H9 (cell line): Measurements from ENCODE around the gene TRABD. TPM values are rescaled to one million over a fixed set of nuclear protein-coding genes. Genes with fewer than 3 reads are reported as not detected.
A peak's percentile ranks its signal among the peaks of the same experiment; 100 is the strongest.

Source experiments
- DNase-seq: peaks from one replicate; pipeline ENCODE4 v3.0.0-alpha.2; 2017
- H2AFZ ChIP-seq: one replicate; pipeline ENCODE4 v1.6.1; 2013; ENCODE audit warnings: mild to moderate bottlenecking, low read length, control low read depth, moderate library complexity
- H2AK5ac ChIP-seq: 2 replicates; pipeline ENCODE4 v1.6.1; 2013; ENCODE audit warnings: low read length, control low read depth, mixed read lengths; ENCODE audit not compliant: insufficient read length
- H2BK120ac ChIP-seq: one replicate; pipeline ENCODE4 v1.6.1; 2013; ENCODE audit warnings: low read depth, mild to moderate bottlenecking, low read length, control low read depth, inconsistent platforms; ENCODE audit not compliant: poor library complexity, severe bottlenecking
- H2BK12ac ChIP-seq: 2 replicates; pipeline ENCODE4 v1.6.1; 2013; ENCODE audit warnings: low read length, control low read depth, mixed read lengths, low read depth; ENCODE audit not compliant: insufficient read length
- H2BK15ac ChIP-seq: 2 replicates; pipeline ENCODE4 v1.6.1; 2013; ENCODE audit warnings: low read depth, low read length, control low read depth
- H2BK20ac ChIP-seq: one replicate; pipeline ENCODE4 v1.6.1; 2013; ENCODE audit warnings: low read depth, mild to moderate bottlenecking, low read length, control low read depth, inconsistent platforms; ENCODE audit not compliant: poor library complexity, severe bottlenecking
- H2BK5ac ChIP-seq: 2 replicates; pipeline ENCODE4 v1.6.1; 2013; ENCODE audit warnings: low read length, control low read depth, mixed read lengths; ENCODE audit not compliant: insufficient read length
- H3K14ac ChIP-seq: 2 replicates; pipeline ENCODE4 v1.6.1; 2013; ENCODE audit warnings: low read length, control low read depth; ENCODE audit not compliant: insufficient read depth
- H3K18ac ChIP-seq: 2 replicates; pipeline ENCODE4 v1.6.1; 2013; ENCODE audit warnings: low read depth, mild to moderate bottlenecking, mixed read lengths, low read length, control low read depth; ENCODE audit not compliant: insufficient read length
- H3K23ac ChIP-seq: 2 replicates; pipeline ENCODE4 v1.6.1; 2013; ENCODE audit warnings: low read length, control low read depth, mixed read lengths, low read depth; ENCODE audit not compliant: insufficient read length
- H3K23me2 ChIP-seq: 2 replicates; pipeline ENCODE4 v1.6.1; 2013; ENCODE audit warnings: low read depth, mild to moderate bottlenecking, mixed read lengths, low read length, control low read depth; ENCODE audit not compliant: insufficient read length, poor library complexity, severe bottlenecking
- H3K27ac ChIP-seq: 2 replicates; pipeline ENCODE4 v1.5.1; 2013; ENCODE audit warnings: low read length, control low read depth, mixed read lengths, low read depth; ENCODE audit not compliant: insufficient read length
- H3K27me3 ChIP-seq: 2 replicates; pipeline ENCODE4 v1.6.1; 2013; ENCODE audit warnings: low read length, control low read depth, inconsistent platforms; ENCODE audit not compliant: insufficient read depth
- H3K4ac ChIP-seq: 2 replicates; pipeline ENCODE4 v1.6.1; 2013; ENCODE audit warnings: low read depth, mild to moderate bottlenecking, control low read depth, inconsistent platforms, low read length, moderate library complexity
- H3K4me1 ChIP-seq: 2 replicates; pipeline ENCODE4 v1.6.1; 2013; ENCODE audit warnings: low read length, control low read depth, inconsistent platforms; ENCODE audit not compliant: insufficient read depth
- H3K4me2 ChIP-seq: 2 replicates; pipeline ENCODE4 v1.6.1; 2013; ENCODE audit warnings: low read length, control low read depth, mixed read lengths; ENCODE audit not compliant: insufficient read length, insufficient read depth
- H3K56ac ChIP-seq: 2 replicates; pipeline ENCODE4 v1.6.1; 2013; ENCODE audit warnings: low read depth, mild to moderate bottlenecking, mixed read lengths, low read length, control low read depth; ENCODE audit not compliant: insufficient read length
- H3K79me1 ChIP-seq: 2 replicates; pipeline ENCODE4 v1.6.1; 2013; ENCODE audit warnings: low read depth, mild to moderate bottlenecking, moderate library complexity, low read length, control low read depth, inconsistent platforms; ENCODE audit not compliant: insufficient read depth, poor library complexity, severe bottlenecking
- H3K79me2 ChIP-seq: 2 replicates; pipeline ENCODE4 v1.6.1; 2013; ENCODE audit warnings: low read length, control low read depth, inconsistent platforms; ENCODE audit not compliant: insufficient read depth
- H3K9ac ChIP-seq: 2 replicates; pipeline ENCODE4 v1.6.1; 2013; ENCODE audit warnings: low read length, control low read depth, mixed read lengths; ENCODE audit not compliant: insufficient read length; ENCODE audit errors: extremely low read depth
- H3K9me3 ChIP-seq: one replicate; pipeline ENCODE4 v1.6.1; 2013; ENCODE audit warnings: low read depth, low read length, inconsistent platforms; ENCODE audit not compliant: control insufficient read depth
- H3T11ph ChIP-seq: one replicate; pipeline ENCODE4 v1.6.1; 2013; ENCODE audit warnings: mild to moderate bottlenecking, low read length, control low read depth, inconsistent platforms
- H4K20me1 ChIP-seq: one replicate; pipeline ENCODE4 v1.6.1; 2013; ENCODE audit not compliant: control insufficient read depth, insufficient read length, insufficient read depth
- H4K5ac ChIP-seq: 2 replicates; pipeline ENCODE4 v1.6.1; 2013; ENCODE audit warnings: low read depth, mild to moderate bottlenecking, mixed read lengths, low read length, control low read depth; ENCODE audit not compliant: insufficient read length
- H4K8ac ChIP-seq: replicated peaks from 2 replicates; pipeline ENCODE4 v1.6.1; 2013; ENCODE audit warnings: low read length, control low read depth, mixed read lengths, low read depth; ENCODE audit not compliant: insufficient read length
- H4K91ac ChIP-seq: 2 replicates; pipeline ENCODE4 v1.6.1; 2013; ENCODE audit warnings: low read depth, mild to moderate bottlenecking, moderate library complexity, mixed read lengths, low read length, control low read depth; ENCODE audit not compliant: insufficient read length
- H3K27ac Mint-ChIP-seq, 3 experiments: 2 replicates in 2 of 3; 3 replicates in 1 of 3; pipeline ENCODE4 v1.8.0; 2020 to 2021; ENCODE audit warnings: mixed read lengths in 3 of 3, mild to moderate bottlenecking in 1 of 3, moderate library complexity in 1 of 3
- H3K27me3 Mint-ChIP-seq: 2 replicates; pipeline ENCODE4 v1.8.0; 2021; ENCODE audit warnings: low read depth, mild to moderate bottlenecking, moderate library complexity, mixed read lengths
- H3K36me3 Mint-ChIP-seq, 3 experiments: 2 replicates in 2 of 3; 3 replicates in 1 of 3; pipeline ENCODE4 v1.8.0; 2020 to 2021; ENCODE audit warnings: low read depth in 3 of 3, mixed read lengths in 3 of 3; ENCODE audit not compliant: insufficient read depth in 1 of 3
- H3K4me1 Mint-ChIP-seq, 2 experiments: 2 replicates each; pipeline ENCODE4 v1.8.0; 2020; ENCODE audit warnings: mixed read lengths in 2 of 2
- H3K4me3 Mint-ChIP-seq, 2 experiments: 2 replicates in 1 of 2; 3 replicates in 1 of 2; pipeline ENCODE4 v1.8.0; 2020 to 2021; ENCODE audit warnings: mild to moderate bottlenecking in 2 of 2, mixed read lengths in 2 of 2, moderate library complexity in 1 of 2
- H3K9me3 Mint-ChIP-seq, 2 experiments: 2 replicates in 1 of 2; 3 replicates in 1 of 2; pipeline ENCODE4 v1.8.0; 2020; ENCODE audit warnings: mild to moderate bottlenecking in 2 of 2, mixed read lengths in 2 of 2, moderate library complexity in 1 of 2
- WGBS: extraction: QIAGEN DNeasy Blood & Tissue Kit; methylation state at CpG from one replicate; pipeline ENCODE4 v1.1.7; 2013; ENCODE audit warnings: missing lambda C conversion rate, low lambda C conversion rate, mixed read lengths; ENCODE audit not compliant: insufficient read length; ENCODE audit errors: extremely low coverage; 5-methylcytosine and 5-hydroxymethylcytosine counted together
- total RNA-seq: library from RNA; stranded (reverse); gene quantifications from 2 replicates; pipeline ENCODE4 v1.2.1, GENCODE V29; 2021
- TF ChIP-seq, protein P1 (sequence below): fragments of 200-600 bp; sonication (generic); conservative IDR thresholded peaks from 3 replicates; pipeline ENCODE4 v1.8.0; 2021; ENCODE audit warnings: antibody characterized with exemption, mild to moderate bottlenecking

TRABD gene
- total RNA-seq, 1 experiment from 2014 or later: 47.8 TPM

DNA sequence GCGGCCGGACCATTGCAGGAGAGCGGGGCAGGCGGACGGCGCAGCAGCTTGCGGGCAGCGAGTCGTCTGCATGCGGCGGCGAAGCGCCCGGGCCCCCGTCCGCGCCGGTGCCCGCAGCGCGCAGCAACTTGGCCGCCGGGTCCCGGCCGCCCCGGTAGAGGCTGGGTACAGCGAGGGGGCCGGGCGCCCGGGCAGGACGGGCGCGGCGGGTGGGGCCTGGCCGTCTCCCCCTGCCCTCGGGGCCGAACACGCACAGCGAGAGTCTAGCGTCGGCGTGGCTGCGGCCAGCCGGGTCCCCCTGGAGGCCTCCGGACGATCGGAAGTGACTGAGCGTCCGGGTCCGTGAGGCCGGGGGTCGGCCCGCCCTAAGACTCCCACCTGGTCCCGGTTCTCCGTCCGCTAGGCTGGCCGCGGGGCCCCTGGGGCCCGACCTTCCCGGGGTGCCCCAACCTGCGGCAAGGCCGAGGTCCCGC, 775 bp upstream of the TRABD start:
- peaks cover 17% of the 10 kb centered on the region for H3K23me2 ChIP-seq
- TF ChIP-seq, protein P1, sequence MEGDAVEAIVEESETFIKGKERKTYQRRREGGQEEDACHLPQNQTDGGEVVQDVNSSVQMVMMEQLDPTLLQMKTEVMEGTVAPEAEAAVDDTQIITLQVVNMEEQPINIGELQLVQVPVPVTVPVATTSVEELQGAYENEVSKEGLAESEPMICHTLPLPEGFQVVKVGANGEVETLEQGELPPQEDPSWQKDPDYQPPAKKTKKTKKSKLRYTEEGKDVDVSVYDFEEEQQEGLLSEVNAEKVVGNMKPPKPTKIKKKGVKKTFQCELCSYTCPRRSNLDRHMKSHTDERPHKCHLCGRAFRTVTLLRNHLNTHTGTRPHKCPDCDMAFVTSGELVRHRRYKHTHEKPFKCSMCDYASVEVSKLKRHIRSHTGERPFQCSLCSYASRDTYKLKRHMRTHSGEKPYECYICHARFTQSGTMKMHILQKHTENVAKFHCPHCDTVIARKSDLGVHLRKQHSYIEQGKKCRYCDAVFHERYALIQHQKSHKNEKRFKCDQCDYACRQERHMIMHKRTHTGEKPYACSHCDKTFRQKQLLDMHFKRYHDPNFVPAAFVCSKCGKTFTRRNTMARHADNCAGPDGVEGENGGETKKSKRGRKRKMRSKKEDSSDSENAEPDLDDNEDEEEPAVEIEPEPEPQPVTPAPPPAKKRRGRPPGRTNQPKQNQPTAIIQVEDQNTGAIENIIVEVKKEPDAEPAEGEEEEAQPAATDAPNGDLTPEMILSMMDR: no peak
- H3K4ac ChIP-seq: no peak overlapping the region
- H2BK5ac ChIP-seq: no peak overlapping the region
- H3K4me2 ChIP-seq: peak overlapping the region; percentile 93
- no peak overlapping the region for H2BK12ac ChIP-seq
- no peak overlapping the region for H3K18ac ChIP-seq
- H4K8ac ChIP-seq: no peak overlapping the region
- H3K27me3 ChIP-seq: no peaks in the 10 kb centered on the region
- no peak overlapping the region for H3K23ac ChIP-seq
- no CpG with 5 or more reads among the region's 63 CpGs for WGBS
- H2AK5ac ChIP-seq: no peak overlapping the region
- no peak overlapping the region for H4K91ac ChIP-seq
- no peak overlapping the region for H2AFZ ChIP-seq
- Mint-ChIP-seq H3K9me3 (no peaks in the 10 kb centered on the region; a peak in 1 of 5 replicates), H3K4me1 (peaks cover 10 to 18% of the 10 kb centered on the region in 2 experiments), H3K27me3 (no peaks in the 10 kb centered on the region; the same call in none of the 2 replicates), H3K4me3 (peak overlapping the region in 1 of 2 experiments; percentile 56; a peak in 3 of 5 replicates), H3K36me3 (peaks cover 0 to 2% (median under 1%) of the 10 kb centered on the region in 3 experiments; a peak in 3 of 7 replicates), H3K27ac (no peak overlapping the region; a peak in 1 of 7 replicates)
- H3K56ac ChIP-seq: no peak overlapping the region
- no peaks in the 10 kb centered on the region for H3K4me1 ChIP-seq
- H3T11ph ChIP-seq: no peak overlapping the region
- H3K79me1 ChIP-seq: no peaks in the 10 kb centered on the region
- no peak overlapping the region for H3K27ac ChIP-seq
- H2BK15ac ChIP-seq: no peak overlapping the region
- no peak for DNase-seq
- H4K5ac ChIP-seq: no peak overlapping the region
- H3K79me2 ChIP-seq: peaks cover 5% of the 10 kb centered on the region; the same call in 1 of the 2 replicates
- H2BK20ac ChIP-seq: no peak overlapping the region
- H3K14ac ChIP-seq: no peak overlapping the region
- no peak overlapping the region for H3K9ac ChIP-seq
- H4K20me1 ChIP-seq: no peaks in the 10 kb centered on the region
- H3K9me3 ChIP-seq: no peaks in the 10 kb centered on the region
- H2BK120ac ChIP-seq: no peak overlapping the region
